HepG2 (cell line): ENCODE measurements around the gene GPRC5B. TPM values are rescaled to one million over a fixed set of nuclear protein-coding genes. Genes with fewer than 3 reads are reported as not detected.

Experiments
- ARID5B ChIP-seq: IDR thresholded peaks from 2 replicates; pipeline ENCODE4 v1.4.0; 2020; ENCODE audit warnings: mild to moderate bottlenecking, missing genetic modification reagents
- BCL6 ChIP-seq: IDR thresholded peaks from 2 replicates; pipeline ENCODE4 v1.6.1; 2016; ENCODE audit warnings: missing genetic modification reagents, missing compliant biosample characterization
- HNF1A ChIP-seq, 2 experiments: sonication (generic) in 1 of 2; formaldehyde crosslinking in 1 of 2; IDR thresholded peaks; 2 replicates each; pipeline versions ENCODE4 v1.4.0 to v1.6.1; 2016 to 2020; ENCODE audit warnings: borderline replicate concordance in 1 of 2, low read depth in 1 of 2, mild to moderate bottlenecking in 1 of 2, missing genetic modification reagents in 1 of 2
- NFAT5 ChIP-seq: sonication (generic); formaldehyde crosslinking; IDR thresholded peaks from 2 replicates; pipeline ENCODE4 v1.4.0; 2020; ENCODE audit warnings: missing genetic modification reagents
- RAD51 ChIP-seq: fragments of 450-650 bp; IDR thresholded peaks from 2 replicates; pipeline ENCODE4 v1.6.1; 2016; ENCODE audit warnings: borderline replicate concordance
- ZNF230 ChIP-seq: sonication (generic); formaldehyde crosslinking; IDR thresholded peaks from 2 replicates; pipeline ENCODE4 v1.4.0; 2020; ENCODE audit warnings: mild to moderate bottlenecking, missing genetic modification reagents
- ZNF609 ChIP-seq: sonication (generic); formaldehyde crosslinking; IDR thresholded peaks from 2 replicates; pipeline ENCODE4 v1.4.0; 2020; ENCODE audit warnings: mild to moderate bottlenecking, missing genetic modification reagents, borderline replicate concordance
- polyA plus RNA-seq, 8 experiments: library from polyadenylated mRNA; depleted of rRNA in 3 of 8; stranded (reverse) in 7 of 8; unstranded in 1 of 8; fragments of >200 nt; fragmentation: Illumina TruSeq in 4 of 8; extraction: Trizol in 4 of 8; gene quantifications; 2 replicates each; pipeline versions ENCODE4 v1.2.1 to v1.2.3, GENCODE V29; 2011 to 2016; ENCODE audit warnings: low read depth in 4 of 8, missing spikeins in 1 of 8, mixed read lengths in 1 of 8; ENCODE audit not compliant: insufficient read depth in 1 of 8
- total RNA-seq, 5 experiments: library from RNA; depleted of rRNA; stranded (reverse); fragments of >200 nt; fragmentation: Illumina TruSeq; extraction: Trizol; gene quantifications; 2 replicates each; pipeline ENCODE4 v1.2.3, GENCODE V29; 2016; ENCODE audit warnings: low read depth in 1 of 5

GPRC5B gene
- total and polyA plus RNA-seq, 2 of the 13 experiments (the other 11 are each of a cell fraction or from before 2014, with no cell fraction given), result 0.46 to 0.53 TPM

GRCh38 chr16:19926449-19927390, 42.1 kb upstream of the GPRC5B start (continued):
- TF ChIP-seq ZNF609 (CRISPR knock-in tag) (0 out of 2 replicates have a peak, but pooled peaks have one; percentile 53), HNF1A (IDR thresholded peaks at IDR 0.05; ENCODE audit: low read depth) (0 out of 2 replicates have a peak, but pooled peaks have one; percentile 56), HNF1A (CRISPR knock-in tag; IDR thresholded peaks at IDR 0.05; ENCODE audit: borderline replicate concordance) (no peak; the same call in 1 of the 2 replicates), NFAT5 (no peak), ZNF230 (no peak), ARID5B (CRISPR knock-in tag) (peak; percentile 90), RAD51 (peak; percentile 76; the same call in 1 of the 2 replicates), BCL6 (peak; percentile 30)
